BE2C (cell line): ENCODE measurements around the gene CCR7.

Experiments used
- DNase-seq: peaks from one replicate; pipeline ENCODE4 v3.0.0-alpha.2; 2020
- H3K27me3 ChIP-seq: fragments of 250-450 bp; sonication (Bioruptor Pico); 2 replicates; pipeline ENCODE4 v1.5.1; 2020; ENCODE audit warnings: mild to moderate bottlenecking
- H3K36me3 ChIP-seq: fragments of 250-450 bp; sonication (Bioruptor Pico); 2 replicates; pipeline ENCODE4 v1.5.1; 2020; ENCODE audit warnings: mild to moderate bottlenecking
- H3K4me1 ChIP-seq: fragments of 250-450 bp; sonication (Bioruptor Pico); 2 replicates; pipeline ENCODE4 v1.5.1; 2020
- H3K4me3 ChIP-seq: 2 replicates; pipeline ENCODE4 v1.5.1; 2011; ENCODE audit warnings: low read depth, low read length
- H3K9me3 ChIP-seq: fragments of 250-450 bp; sonication (Bioruptor Pico); 2 replicates; pipeline ENCODE4 v1.5.1; 2020
- TF ChIP-seq, protein P1 (sequence below): IDR thresholded peaks from 2 replicates; pipeline ENCODE4 v1.5.1; 2012; ENCODE audit warnings: mild to moderate bottlenecking, low read depth, low read length

CCR7 gene

GRCh38 chr17:40519089-40519775, 46.0 kb downstream of the CCR7 start:
- no peaks in the 10 kb centered on the region for H3K27me3 ChIP-seq
- H3K4me3 ChIP-seq = no peak overlapping the region
- TF ChIP-seq, protein P1, sequence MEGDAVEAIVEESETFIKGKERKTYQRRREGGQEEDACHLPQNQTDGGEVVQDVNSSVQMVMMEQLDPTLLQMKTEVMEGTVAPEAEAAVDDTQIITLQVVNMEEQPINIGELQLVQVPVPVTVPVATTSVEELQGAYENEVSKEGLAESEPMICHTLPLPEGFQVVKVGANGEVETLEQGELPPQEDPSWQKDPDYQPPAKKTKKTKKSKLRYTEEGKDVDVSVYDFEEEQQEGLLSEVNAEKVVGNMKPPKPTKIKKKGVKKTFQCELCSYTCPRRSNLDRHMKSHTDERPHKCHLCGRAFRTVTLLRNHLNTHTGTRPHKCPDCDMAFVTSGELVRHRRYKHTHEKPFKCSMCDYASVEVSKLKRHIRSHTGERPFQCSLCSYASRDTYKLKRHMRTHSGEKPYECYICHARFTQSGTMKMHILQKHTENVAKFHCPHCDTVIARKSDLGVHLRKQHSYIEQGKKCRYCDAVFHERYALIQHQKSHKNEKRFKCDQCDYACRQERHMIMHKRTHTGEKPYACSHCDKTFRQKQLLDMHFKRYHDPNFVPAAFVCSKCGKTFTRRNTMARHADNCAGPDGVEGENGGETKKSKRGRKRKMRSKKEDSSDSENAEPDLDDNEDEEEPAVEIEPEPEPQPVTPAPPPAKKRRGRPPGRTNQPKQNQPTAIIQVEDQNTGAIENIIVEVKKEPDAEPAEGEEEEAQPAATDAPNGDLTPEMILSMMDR = no peak
- no peaks in the 10 kb centered on the region for H3K4me1 ChIP-seq
- H3K9me3 ChIP-seq = no peaks in the 10 kb centered on the region
- H3K36me3 ChIP-seq = no peaks in the 10 kb centered on the region
- DNase-seq = no peak

- no peaks in the 10 kb centered on the region for H3K4me1 ChIP-seq
- no peak overlapping the region for H3K4me3 ChIP-seq
- no peaks in the 10 kb centered on the region for H3K9me3 ChIP-seq
- H3K36me3 ChIP-seq = no peaks in the 10 kb centered on the region
- TF ChIP-seq, protein P1 = no peak
- H3K27me3 ChIP-seq = no peaks in the 10 kb centered on the region
- no peak for DNase-seq
Measured at GRCh38 chr17:40518401-40519088, 46.7 kb downstream of the CCR7 start.

- no peak overlapping the region for H3K4me3 ChIP-seq
- TF ChIP-seq, protein P1 = no peak
- H3K4me1 ChIP-seq = no peaks in the 10 kb centered on the region
- H3K9me3 ChIP-seq = no peaks in the 10 kb centered on the region
- H3K36me3 ChIP-seq = no peaks in the 10 kb centered on the region
- no peak for DNase-seq
- no peaks in the 10 kb centered on the region for H3K27me3 ChIP-seq
Measured at GRCh38 chr17:40517981-40518380, 47.3 kb downstream of the CCR7 start.

DNA sequence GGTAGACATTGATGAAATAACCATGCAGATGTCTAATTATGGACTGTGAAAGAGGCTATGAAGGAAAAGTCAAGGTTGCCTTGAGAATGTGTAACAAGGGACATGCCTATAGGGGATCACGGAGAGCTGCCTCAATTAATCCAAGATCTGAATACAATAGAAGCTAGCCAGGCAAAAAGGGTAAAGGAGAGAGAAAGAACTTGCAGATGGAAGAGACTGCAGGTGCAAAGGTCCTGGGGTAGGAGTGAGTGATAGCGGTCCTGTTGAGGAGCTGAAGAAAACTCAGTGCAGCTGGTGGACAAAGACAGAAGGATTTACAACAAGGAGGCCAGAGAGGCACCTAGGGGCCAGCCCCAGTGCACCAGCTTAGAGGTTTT, 48.0 kb downstream of the CCR7 start:
- Histone ChIP-seq H3K4me1 (no peaks in the 10 kb centered on the region), H3K4me3 (no peak overlapping the region), H3K27me3 (no peaks in the 10 kb centered on the region), H3K36me3 (no peaks in the 10 kb centered on the region), H3K9me3 (no peaks in the 10 kb centered on the region)
- TF ChIP-seq, protein P1 = no peak
- no peak for DNase-seq

DNA sequence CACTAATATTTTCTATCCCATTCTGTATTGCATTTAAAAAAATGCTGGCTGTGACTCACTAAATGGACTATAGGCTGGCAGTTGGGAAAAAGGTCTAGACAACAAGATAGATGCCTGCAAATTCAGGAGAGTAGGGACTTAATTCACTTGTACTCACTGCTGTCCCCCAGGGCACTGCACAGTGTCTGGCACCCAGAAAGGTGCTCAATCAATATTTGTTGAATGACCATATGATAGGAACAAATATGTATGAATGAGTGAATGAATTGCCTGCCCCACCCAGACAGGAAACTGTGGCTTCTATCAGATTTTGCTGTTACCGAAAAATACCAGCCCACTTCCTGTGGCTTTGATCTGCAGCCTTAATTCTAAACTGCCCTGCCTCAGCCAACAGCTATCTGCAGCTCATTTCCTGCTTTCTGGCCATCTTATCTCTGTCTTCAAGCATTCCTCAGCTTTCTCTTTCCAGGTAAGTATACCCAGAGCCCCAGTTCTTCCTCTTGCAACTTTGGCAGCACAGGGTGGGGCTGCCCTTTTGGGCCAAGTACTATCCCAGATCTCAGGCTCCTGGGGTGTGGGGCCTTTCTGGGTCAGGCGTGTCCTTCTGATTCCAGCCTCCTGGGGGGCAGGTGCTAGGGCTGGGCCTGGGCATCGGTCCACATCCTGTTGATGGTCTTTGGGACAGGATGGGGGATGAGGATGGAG, 48.5 kb downstream of the CCR7 start:
- DNase-seq = no peak
- Histone ChIP-seq H3K4me3 (no peak overlapping the region), H3K36me3 (no peaks in the 10 kb centered on the region), H3K4me1 (no peaks in the 10 kb centered on the region), H3K27me3 (no peaks in the 10 kb centered on the region), H3K9me3 (no peaks in the 10 kb centered on the region)
- TF ChIP-seq, protein P1 = no peak

- no peaks in the 10 kb centered on the region for H3K36me3 ChIP-seq
- H3K27me3 ChIP-seq = no peaks in the 10 kb centered on the region
- no peak for DNase-seq
- no peak overlapping the region for H3K4me3 ChIP-seq
- no peaks in the 10 kb centered on the region for H3K9me3 ChIP-seq
- TF ChIP-seq, protein P1 = no peak
- H3K4me1 ChIP-seq = no peaks in the 10 kb centered on the region
Measured at GRCh38 chr17:40515491-40516041, 49.7 kb downstream of the CCR7 start.
